ENCODE measurements around the gene RAD23A. TPM values are rescaled to one million over a fixed set of nuclear protein-coding genes. Genes with fewer than 3 reads are reported as not detected.

Gene RAD23A
- total and polyA plus RNA-seq, 9 donors, result 61.2 to 94.0 (median 86.7) TPM

DNA sequence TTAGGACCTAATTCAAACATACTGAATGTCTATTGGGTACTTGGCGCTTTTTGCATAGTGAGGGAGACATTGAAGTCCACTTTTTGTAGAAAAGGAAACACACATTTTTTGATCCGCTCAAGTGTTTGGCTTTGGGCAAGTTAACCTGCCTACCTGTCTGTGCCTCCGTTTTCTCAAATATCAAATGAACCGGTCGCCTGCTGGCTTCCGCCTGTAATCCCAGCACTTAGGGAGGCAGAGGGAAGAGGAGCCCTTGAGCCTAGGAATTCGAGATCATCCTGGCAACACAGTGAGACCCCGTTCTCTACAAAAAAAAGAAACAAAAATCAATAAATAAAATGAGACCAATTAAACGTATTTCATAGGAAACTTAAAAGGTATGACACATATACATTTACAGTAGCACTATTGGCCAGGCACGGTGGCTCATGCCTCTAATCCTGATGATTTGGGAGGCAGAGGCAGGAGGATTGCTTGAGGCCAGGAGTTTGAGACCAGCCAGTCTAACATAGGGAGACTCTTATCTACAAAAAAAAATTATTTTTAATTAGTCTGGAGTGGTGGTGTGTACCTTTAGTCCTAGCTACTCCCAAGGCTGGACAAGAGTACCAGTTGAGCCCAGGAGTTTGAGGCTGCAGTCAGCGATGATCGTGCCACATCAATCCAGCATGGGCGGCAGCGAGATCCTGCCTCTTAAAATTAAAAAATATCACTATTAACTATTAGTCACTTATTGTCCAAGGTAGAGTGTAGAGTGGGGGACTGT is 1.3 kb downstream of the RAD23A start:
- Histone ChIP-seq H3K4me1 (ENCODE audit: insufficient read depth) (no peaks in the 10 kb centered on the region), H3K36me3 (no peaks in the 10 kb centered on the region), H3K27ac (no peak overlapping the region), H3K4me3 (peak overlapping the region; percentile 96), H3K27me3 (no peaks in the 10 kb centered on the region), H3K9me3 (no peaks in the 10 kb centered on the region)
- intact Hi-C loops (cut with DNase I), result no loop called here
- no peak for DNase-seq
- TF ChIP-seq, protein P1, sequence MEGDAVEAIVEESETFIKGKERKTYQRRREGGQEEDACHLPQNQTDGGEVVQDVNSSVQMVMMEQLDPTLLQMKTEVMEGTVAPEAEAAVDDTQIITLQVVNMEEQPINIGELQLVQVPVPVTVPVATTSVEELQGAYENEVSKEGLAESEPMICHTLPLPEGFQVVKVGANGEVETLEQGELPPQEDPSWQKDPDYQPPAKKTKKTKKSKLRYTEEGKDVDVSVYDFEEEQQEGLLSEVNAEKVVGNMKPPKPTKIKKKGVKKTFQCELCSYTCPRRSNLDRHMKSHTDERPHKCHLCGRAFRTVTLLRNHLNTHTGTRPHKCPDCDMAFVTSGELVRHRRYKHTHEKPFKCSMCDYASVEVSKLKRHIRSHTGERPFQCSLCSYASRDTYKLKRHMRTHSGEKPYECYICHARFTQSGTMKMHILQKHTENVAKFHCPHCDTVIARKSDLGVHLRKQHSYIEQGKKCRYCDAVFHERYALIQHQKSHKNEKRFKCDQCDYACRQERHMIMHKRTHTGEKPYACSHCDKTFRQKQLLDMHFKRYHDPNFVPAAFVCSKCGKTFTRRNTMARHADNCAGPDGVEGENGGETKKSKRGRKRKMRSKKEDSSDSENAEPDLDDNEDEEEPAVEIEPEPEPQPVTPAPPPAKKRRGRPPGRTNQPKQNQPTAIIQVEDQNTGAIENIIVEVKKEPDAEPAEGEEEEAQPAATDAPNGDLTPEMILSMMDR (IDR thresholded peaks at IDR 0.05), result no peak
- TF ChIP-seq EP300 (IDR thresholded peaks at IDR 0.05), result no peak
- no peak for TF ChIP-seq POLR2A (IDR thresholded peaks at IDR 0.05)
- WGBS, 3 donors, result 56 to 60% (median 57%) methylated on average over 14 of the region's 14 CpGs

DNA sequence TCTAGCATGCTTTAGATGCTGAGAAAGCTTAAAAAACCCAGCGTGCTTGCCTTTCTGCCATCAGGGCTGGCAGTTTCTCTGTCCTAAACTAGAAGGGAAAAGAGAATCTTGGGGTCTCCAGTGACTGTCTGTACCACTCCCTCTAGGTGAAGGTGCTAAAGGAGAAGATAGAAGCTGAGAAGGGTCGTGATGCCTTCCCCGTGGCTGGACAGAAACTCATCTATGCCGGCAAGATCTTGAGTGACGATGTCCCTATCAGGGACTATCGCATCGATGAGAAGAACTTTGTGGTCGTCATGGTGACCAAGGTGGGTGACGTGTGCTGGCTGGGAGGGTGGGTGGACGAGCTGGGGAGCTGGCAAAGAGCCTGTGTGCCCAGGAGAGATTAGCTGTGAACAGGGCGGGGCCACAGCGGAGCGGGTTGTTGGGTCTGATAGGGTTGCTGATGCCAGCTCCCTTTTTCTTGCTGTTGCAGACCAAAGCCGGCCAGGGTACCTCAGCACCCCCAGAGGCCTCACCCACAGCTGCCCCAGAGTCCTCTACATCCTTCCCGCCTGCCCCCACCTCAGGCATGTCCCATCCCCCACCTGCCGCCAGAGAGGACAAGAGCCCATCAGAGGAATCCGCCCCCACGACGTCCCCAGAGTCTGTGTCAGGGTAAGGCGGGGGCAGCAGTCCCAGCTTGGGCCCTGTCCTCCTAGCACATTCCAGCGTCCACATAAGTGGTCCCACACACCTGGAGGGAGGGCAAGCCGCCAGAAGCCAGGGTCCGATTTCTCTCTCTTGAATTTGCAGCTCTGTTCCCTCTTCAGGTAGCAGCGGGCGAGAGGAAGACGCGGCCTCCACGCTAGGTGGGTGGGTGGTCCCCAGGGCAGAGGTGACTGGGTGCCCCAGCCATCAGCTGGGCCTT is 2.3 kb downstream of the RAD23A start:
- WGBS, 3 donors, result 79 to 86% (median 82%) methylated on average over 28 of the region's 28 CpGs
- TF ChIP-seq, protein P1 (IDR thresholded peaks at IDR 0.05), result no peak
- TF ChIP-seq POLR2A (IDR thresholded peaks at IDR 0.05), result no peak
- no peak for TF ChIP-seq EP300 (IDR thresholded peaks at IDR 0.05)
- no peaks in the 10 kb centered on the region for H3K27me3 ChIP-seq
- H3K4me1 ChIP-seq (ENCODE audit: insufficient read depth), result no peaks in the 10 kb centered on the region
- intact Hi-C loops (cut with DNase I), result no loop called here
- peak in 3 of 5 donors; percentile 46 to 58 (median 51) for DNase-seq
- H3K4me3 ChIP-seq, result no peak overlapping the region
- H3K27ac ChIP-seq, result no peak overlapping the region
- H3K9me3 ChIP-seq, result no peaks in the 10 kb centered on the region
- H3K36me3 ChIP-seq, result no peaks in the 10 kb centered on the region

DNA sequence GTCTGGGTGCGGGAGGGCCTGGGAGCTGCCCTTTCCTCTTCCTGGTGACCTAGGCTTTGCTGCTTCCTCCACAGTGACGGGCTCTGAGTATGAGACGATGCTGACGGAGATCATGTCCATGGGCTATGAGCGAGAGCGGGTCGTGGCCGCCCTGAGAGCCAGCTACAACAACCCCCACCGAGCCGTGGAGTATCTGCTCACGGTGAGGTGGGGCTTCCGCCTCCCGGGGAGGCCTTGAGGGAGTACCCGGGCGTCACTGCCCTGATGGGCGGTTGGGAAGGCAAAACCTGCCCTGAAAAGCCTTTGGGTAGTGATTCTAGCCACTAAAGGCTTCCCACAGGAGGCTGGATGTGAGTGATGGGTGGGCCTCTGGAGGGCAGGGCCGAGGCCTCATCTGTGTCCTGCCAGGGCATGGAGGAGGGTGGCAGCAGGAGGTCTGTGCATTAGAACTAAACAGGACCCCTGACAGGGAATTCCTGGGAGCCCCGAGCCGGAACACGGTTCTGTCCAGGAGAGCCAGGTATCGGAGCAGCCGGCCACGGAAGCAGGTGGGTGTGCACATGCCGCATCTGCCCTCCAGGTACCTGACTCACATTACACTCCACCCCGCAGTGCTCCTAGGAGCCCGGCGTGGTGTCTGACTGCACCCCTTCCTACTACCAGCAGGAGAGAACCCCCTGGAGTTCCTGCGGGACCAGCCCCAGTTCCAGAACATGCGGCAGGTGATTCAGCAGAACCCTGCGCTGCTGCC is 3.1 kb downstream of the RAD23A start:
- H3K36me3 ChIP-seq, result no peaks in the 10 kb centered on the region
- peaks cover 4% of the 10 kb centered on the region for H3K4me1 ChIP-seq (ENCODE audit: insufficient read depth)
- no peak overlapping the region for H3K4me3 ChIP-seq
- H3K9me3 ChIP-seq, result no peaks in the 10 kb centered on the region
- H3K27me3 ChIP-seq, result no peaks in the 10 kb centered on the region
- TF ChIP-seq POLR2A (IDR thresholded peaks at IDR 0.05) (no peak), EP300 (IDR thresholded peaks at IDR 0.05) (no peak)
- TF ChIP-seq, protein P1 (IDR thresholded peaks at IDR 0.05), result no peak
- no peak overlapping the region for H3K27ac ChIP-seq
- intact Hi-C loops (cut with DNase I), result no loop called here
- DNase-seq, result no peak
- WGBS, 3 donors, result 87 to 90% (median 88%) methylated on average over 29 to 30 of the region's 30 CpGs
